Fibroblast of mammary gland (primary cell): Measurements from ENCODE around the gene ANAPC10.
A peak's percentile ranks its signal among the peaks of the same experiment; 100 is the strongest.

Experiments
- DNase-seq: peaks from one replicate; pipeline ENCODE4 v3.0.0-alpha.2; 2010; ENCODE audit warnings: low read depth
- H3K4me3 ChIP-seq: 2 replicates; pipeline ENCODE4 v1.5.1; 2011; ENCODE audit warnings: low read depth, mild to moderate bottlenecking, low read length, moderate library complexity; ENCODE audit not compliant: control insufficient read depth
- TF ChIP-seq, protein P1 (sequence below): conservative IDR thresholded peaks from 2 replicates; pipeline ENCODE4 v1.5.1; 2011; ENCODE audit warnings: low read depth, low read length, inconsistent platforms; ENCODE audit not compliant: control insufficient read depth, insufficient read depth

The ANAPC10 gene

DNA sequence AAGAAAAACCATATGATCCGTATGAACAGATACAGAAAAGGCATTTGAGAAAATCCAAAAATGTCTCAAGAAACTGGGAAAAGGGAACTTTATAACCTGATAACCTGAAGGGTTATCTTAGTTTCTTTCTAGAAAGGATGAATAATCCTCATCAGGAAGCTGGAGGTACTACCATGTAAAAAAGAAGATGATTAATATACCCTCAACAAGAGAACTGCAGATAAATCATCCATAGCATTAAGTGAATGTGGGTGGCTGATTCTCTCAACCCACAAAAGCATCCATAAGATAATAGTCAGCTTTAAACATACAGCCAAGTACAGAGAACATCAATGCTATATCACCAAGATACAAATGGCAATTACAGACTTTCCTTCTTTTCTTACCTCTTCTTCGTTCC is 26.4 kb downstream of the ANAPC10 start:
- TF ChIP-seq, protein P1, sequence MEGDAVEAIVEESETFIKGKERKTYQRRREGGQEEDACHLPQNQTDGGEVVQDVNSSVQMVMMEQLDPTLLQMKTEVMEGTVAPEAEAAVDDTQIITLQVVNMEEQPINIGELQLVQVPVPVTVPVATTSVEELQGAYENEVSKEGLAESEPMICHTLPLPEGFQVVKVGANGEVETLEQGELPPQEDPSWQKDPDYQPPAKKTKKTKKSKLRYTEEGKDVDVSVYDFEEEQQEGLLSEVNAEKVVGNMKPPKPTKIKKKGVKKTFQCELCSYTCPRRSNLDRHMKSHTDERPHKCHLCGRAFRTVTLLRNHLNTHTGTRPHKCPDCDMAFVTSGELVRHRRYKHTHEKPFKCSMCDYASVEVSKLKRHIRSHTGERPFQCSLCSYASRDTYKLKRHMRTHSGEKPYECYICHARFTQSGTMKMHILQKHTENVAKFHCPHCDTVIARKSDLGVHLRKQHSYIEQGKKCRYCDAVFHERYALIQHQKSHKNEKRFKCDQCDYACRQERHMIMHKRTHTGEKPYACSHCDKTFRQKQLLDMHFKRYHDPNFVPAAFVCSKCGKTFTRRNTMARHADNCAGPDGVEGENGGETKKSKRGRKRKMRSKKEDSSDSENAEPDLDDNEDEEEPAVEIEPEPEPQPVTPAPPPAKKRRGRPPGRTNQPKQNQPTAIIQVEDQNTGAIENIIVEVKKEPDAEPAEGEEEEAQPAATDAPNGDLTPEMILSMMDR, result no peak
- no peak for DNase-seq
- H3K4me3 ChIP-seq, result no peak overlapping the region

DNA sequence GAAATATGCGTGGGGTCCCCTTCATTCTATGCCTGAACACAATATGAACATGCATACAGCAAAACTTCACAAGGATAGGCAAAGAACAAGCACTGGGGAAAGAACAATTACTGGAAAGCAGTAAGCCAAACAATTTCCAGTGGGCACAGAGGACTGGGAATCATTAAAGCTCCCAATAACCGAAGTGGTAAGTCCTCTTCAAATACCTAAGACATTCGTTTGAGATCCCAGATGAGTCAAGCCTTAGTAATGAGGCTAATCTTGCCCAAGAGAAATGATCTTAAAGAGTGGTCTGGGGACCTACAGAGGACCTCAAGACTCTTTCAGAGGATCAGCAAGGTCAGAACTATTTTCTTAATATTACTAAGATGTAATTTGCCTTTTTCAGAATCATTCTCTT is 28.6 kb downstream of the ANAPC10 start:
- TF ChIP-seq, protein P1, result no peak
- DNase-seq, result peak; percentile 71
- H3K4me3 ChIP-seq, result no peak overlapping the region

DNA sequence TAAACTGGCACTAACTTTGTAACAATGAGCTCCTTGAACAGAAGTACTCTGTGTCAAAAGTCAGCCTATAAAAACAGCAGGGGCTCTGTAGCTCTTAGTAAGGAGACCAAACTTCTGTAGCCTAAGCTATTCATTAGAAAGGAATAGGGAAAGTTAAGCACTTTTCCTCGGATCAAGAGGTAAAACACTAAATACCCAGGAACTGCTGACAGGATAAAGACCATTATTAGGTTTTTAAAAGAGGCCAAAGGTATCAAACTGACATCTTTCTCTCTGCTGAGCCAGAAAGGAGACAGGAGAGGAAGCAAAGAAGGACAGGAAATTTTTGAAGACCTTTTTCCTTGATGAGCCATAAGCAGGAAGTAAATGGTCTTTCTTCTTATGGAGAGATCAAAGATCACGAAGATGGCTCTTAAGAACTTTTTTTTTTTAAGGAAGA is 31.9 kb downstream of the ANAPC10 start:
- no peak overlapping the region for H3K4me3 ChIP-seq
- TF ChIP-seq, protein P1, result no peak
- DNase-seq, result no peak

DNA sequence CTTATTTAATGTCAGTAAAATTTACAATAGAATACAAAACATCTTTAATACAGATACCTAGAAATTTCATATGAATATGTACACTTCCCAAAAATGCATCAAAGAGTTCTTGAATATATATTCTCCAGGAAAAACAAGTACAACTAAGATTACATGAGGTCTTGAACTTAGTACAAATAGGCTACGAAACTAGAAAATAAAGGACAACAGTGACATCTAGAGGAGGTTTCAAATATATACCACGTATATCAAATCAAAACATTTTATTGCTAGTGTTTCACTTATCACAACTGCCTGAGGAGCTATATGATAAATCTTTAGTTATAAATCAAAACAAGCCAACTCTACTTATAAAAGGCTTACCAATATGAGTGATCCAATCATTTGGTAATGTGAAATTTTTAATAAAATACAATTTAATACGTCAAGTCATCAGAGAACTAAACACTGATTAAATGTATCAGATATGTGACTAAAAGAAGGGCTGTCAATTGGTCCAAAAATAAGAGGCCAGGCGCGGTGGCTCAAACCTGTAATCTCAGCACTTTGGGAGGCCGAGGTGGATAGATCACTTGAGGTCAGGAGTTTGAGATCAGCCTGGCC is 36.6 kb downstream of the ANAPC10 start:
- peak; percentile 72 for DNase-seq
- no peak overlapping the region for H3K4me3 ChIP-seq
- TF ChIP-seq, protein P1, result peak; percentile 32

DNA sequence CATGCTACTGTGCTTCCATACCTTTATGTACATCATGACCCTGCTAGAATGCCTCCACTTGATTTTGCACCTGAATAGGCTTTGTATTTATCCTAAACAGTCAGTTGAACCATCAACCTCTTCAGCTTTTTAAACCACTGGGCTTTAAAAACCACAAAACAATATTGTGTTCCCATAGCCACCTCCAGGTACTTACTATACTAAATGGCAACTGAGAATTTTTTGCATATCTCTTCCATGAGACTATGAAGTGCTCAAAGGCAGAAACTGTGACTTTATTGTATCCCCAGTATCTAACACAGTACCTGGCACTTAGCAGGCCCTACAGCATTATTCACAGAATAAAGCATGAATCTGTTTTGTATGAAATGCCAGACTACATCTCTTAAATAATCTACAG is 39.7 kb downstream of the ANAPC10 start:
- DNase-seq, result no peak
- TF ChIP-seq, protein P1, result no peak
- no peak overlapping the region for H3K4me3 ChIP-seq

GRCh38 chr4:145056325-145057130 is 41.5 kb downstream of the ANAPC10 start:
- DNase-seq, result no peak
- TF ChIP-seq, protein P1, result no peak
- no peak overlapping the region for H3K4me3 ChIP-seq
